Activated T-helper 17 cell treated with anti-CD3 and anti-CD28 coated beads, Interleukin-2, amount 50 U/mL, for 72 hours (primary cell): ENCODE results near the gene PCDH8. TPM values are rescaled to one million over a fixed set of nuclear protein-coding genes. Genes with fewer than 3 reads are reported as not detected.

Experiments used
- ATAC-seq: fragments of 150-1000 bp; cut with Tn5 transposase; replicated peaks from 2 replicates; pipeline ENCODE4 v1.10.0; 2021; ENCODE audit warnings: mild to moderate bottlenecking, moderate library complexity
- H3K27ac Mint-ChIP-seq: one replicate; pipeline ENCODE4 v1.8.0; 2022; ENCODE audit warnings: mixed read lengths
- H3K27me3 Mint-ChIP-seq: one replicate; pipeline ENCODE4 v1.8.0; 2022; ENCODE audit warnings: mixed read lengths
- H3K36me3 Mint-ChIP-seq: one replicate; pipeline ENCODE4 v1.8.0; 2022; ENCODE audit warnings: low read depth, mild to moderate bottlenecking, mixed read lengths
- H3K4me1 Mint-ChIP-seq: one replicate; pipeline ENCODE4 v1.8.0; 2022; ENCODE audit warnings: mixed read lengths
- H3K4me3 Mint-ChIP-seq: one replicate; pipeline ENCODE4 v1.8.0; 2022; ENCODE audit warnings: mild to moderate bottlenecking, mixed read lengths
- H3K9me3 Mint-ChIP-seq: one replicate; pipeline ENCODE4 v1.8.0; 2022; ENCODE audit warnings: mixed read lengths
- total RNA-seq, 2 donors: library from RNA; stranded (reverse); gene quantifications; one replicate each; pipeline ENCODE4 v1.2.3, GENCODE V29; 2022

PCDH8 gene
- total RNA-seq, 2 donors from 2014 or later: not detected

DNA sequence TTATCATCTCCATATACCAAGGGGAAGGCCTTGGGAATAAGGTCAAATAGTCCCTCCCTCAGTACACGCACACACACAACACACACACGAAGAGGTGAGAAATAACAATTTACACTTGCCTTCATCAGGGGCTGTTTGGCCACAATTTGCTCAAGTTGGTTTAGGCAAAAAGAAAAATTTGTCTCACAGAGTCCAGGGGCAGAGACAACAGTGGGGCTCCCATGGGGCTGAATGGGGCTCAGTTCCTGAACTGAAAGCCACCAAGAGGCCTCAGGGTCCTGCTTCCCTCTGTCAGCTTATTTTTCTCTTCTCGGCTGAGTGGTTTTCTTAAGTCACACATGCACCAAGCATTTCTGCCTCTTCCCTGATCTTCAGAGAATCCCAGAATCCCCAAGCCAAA is 35.5 kb downstream of the PCDH8 start:
- H3K27me3 Mint-ChIP-seq: peaks cover 14% of the 10 kb centered on the region
- no peaks in the 10 kb centered on the region for H3K9me3 Mint-ChIP-seq
- no peak overlapping the region for H3K27ac Mint-ChIP-seq
- no peaks in the 10 kb centered on the region for H3K36me3 Mint-ChIP-seq
- H3K4me1 Mint-ChIP-seq: no peaks in the 10 kb centered on the region
- ATAC-seq: no peak
- H3K4me3 Mint-ChIP-seq: no peak overlapping the region

- no peaks in the 10 kb centered on the region for H3K9me3 Mint-ChIP-seq
- no peak overlapping the region for H3K27ac Mint-ChIP-seq
- ATAC-seq: no peak
- no peaks in the 10 kb centered on the region for H3K4me1 Mint-ChIP-seq
- H3K27me3 Mint-ChIP-seq: peaks cover 14% of the 10 kb centered on the region
- H3K4me3 Mint-ChIP-seq: no peak overlapping the region
- no peaks in the 10 kb centered on the region for H3K36me3 Mint-ChIP-seq
Observed at GRCh38 chr13:52811841-52812240, 36.6 kb downstream of the PCDH8 start.

- Mint-ChIP-seq H3K4me3 (no peak overlapping the region), H3K4me1 (no peaks in the 10 kb centered on the region), H3K36me3 (no peaks in the 10 kb centered on the region), H3K9me3 (no peaks in the 10 kb centered on the region), H3K27me3 (peaks cover 25% of the 10 kb centered on the region), H3K27ac (no peak overlapping the region)
- ATAC-seq: no peak
Observed at GRCh38 chr13:52810526-52810925, 37.9 kb downstream of the PCDH8 start.

- no peaks in the 10 kb centered on the region for H3K9me3 Mint-ChIP-seq
- H3K4me1 Mint-ChIP-seq: no peaks in the 10 kb centered on the region
- H3K27me3 Mint-ChIP-seq: peaks cover 30% of the 10 kb centered on the region
- no peak overlapping the region for H3K4me3 Mint-ChIP-seq
- no peak for ATAC-seq
- H3K27ac Mint-ChIP-seq: no peak overlapping the region
- no peaks in the 10 kb centered on the region for H3K36me3 Mint-ChIP-seq
Observed at GRCh38 chr13:52810011-52810410, 38.4 kb downstream of the PCDH8 start.

- no peaks in the 10 kb centered on the region for H3K4me1 Mint-ChIP-seq
- H3K36me3 Mint-ChIP-seq: no peaks in the 10 kb centered on the region
- H3K4me3 Mint-ChIP-seq: no peak overlapping the region
- ATAC-seq: peak; percentile 65
- H3K9me3 Mint-ChIP-seq: no peaks in the 10 kb centered on the region
- H3K27ac Mint-ChIP-seq: no peak overlapping the region
- H3K27me3 Mint-ChIP-seq: peaks cover 36% of the 10 kb centered on the region
Observed at GRCh38 chr13:52809310-52809769, 39.1 kb downstream of the PCDH8 start.

DNA sequence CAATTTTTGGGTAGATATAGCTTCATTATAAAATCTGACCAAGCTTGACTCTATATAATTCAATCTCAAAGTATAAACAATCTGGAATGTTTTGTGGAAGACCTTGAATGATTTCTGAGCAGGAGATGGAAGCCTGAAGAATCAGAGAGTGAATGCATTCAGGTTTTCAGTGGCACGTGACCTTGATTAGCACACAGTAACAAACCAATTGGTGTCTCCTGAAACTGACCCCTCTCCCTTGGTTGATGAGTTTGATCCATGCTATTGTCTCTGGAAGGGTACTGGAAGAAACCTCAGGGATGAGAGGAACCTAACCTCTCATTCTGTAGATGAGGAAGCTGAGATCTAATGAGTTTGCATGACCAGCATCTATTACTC is 39.6 kb downstream of the PCDH8 start:
- Mint-ChIP-seq H3K36me3 (no peaks in the 10 kb centered on the region), H3K9me3 (no peaks in the 10 kb centered on the region), H3K27ac (no peak overlapping the region), H3K27me3 (peaks cover 33% of the 10 kb centered on the region), H3K4me1 (no peaks in the 10 kb centered on the region), H3K4me3 (no peak overlapping the region)
- ATAC-seq: no peak

- Mint-ChIP-seq H3K27ac (no peak overlapping the region), H3K4me1 (no peaks in the 10 kb centered on the region), H3K9me3 (no peaks in the 10 kb centered on the region), H3K36me3 (no peaks in the 10 kb centered on the region), H3K4me3 (no peak overlapping the region), H3K27me3 (peaks cover 38% of the 10 kb centered on the region)
- no peak for ATAC-seq
Observed at GRCh38 chr13:52806029-52806428, 42.4 kb downstream of the PCDH8 start.

- no peak for ATAC-seq
- Mint-ChIP-seq H3K36me3 (no peaks in the 10 kb centered on the region), H3K4me1 (no peaks in the 10 kb centered on the region), H3K27me3 (peaks cover 39% of the 10 kb centered on the region), H3K4me3 (no peak overlapping the region), H3K27ac (no peak overlapping the region), H3K9me3 (no peaks in the 10 kb centered on the region)
Observed at GRCh38 chr13:52804202-52804641, 44.2 kb downstream of the PCDH8 start.

GRCh38 chr13:52800856-52801255 is 47.6 kb downstream of the PCDH8 start:
- Mint-ChIP-seq H3K4me3 (no peak overlapping the region), H3K36me3 (no peaks in the 10 kb centered on the region), H3K4me1 (no peaks in the 10 kb centered on the region), H3K27me3 (peaks cover 36% of the 10 kb centered on the region), H3K27ac (no peak overlapping the region), H3K9me3 (no peaks in the 10 kb centered on the region)
- no peak for ATAC-seq

GRCh38 chr13:52798770-52799430 is 49.5 kb downstream of the PCDH8 start:
- Mint-ChIP-seq H3K4me1 (no peaks in the 10 kb centered on the region), H3K36me3 (no peaks in the 10 kb centered on the region), H3K4me3 (no peak overlapping the region), H3K9me3 (no peaks in the 10 kb centered on the region), H3K27me3 (peaks cover 28% of the 10 kb centered on the region), H3K27ac (no peak overlapping the region)
- no peak for ATAC-seq

DNA sequence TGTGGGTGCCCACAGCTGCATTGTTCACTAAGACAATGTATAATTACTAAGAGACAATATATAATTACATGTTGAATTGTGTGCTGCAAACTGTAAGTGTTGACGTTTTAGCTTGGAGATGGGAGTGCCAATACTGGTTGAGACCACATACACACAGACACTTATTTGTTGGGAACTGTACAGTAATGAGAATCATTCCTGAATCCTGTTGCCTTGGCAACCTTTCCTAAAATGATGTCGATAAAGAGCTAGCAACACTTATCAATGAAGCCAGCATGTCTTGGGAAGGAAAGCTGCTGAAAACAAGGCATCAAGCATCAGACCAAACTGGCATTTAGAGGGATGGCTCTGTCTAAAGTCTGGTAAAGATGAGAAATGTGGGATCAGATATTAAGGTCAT is 51.3 kb downstream of the PCDH8 start:
- Mint-ChIP-seq H3K9me3 (no peaks in the 10 kb centered on the region), H3K27ac (no peak overlapping the region), H3K4me3 (no peak overlapping the region), H3K36me3 (no peaks in the 10 kb centered on the region), H3K4me1 (no peaks in the 10 kb centered on the region), H3K27me3 (peaks cover 22% of the 10 kb centered on the region)
- no peak for ATAC-seq

- no peak overlapping the region for H3K4me3 Mint-ChIP-seq
- H3K27me3 Mint-ChIP-seq: peaks cover 20% of the 10 kb centered on the region
- H3K36me3 Mint-ChIP-seq: no peaks in the 10 kb centered on the region
- no peaks in the 10 kb centered on the region for H3K4me1 Mint-ChIP-seq
- H3K9me3 Mint-ChIP-seq: no peaks in the 10 kb centered on the region
- no peak for ATAC-seq
- H3K27ac Mint-ChIP-seq: no peak overlapping the region
Observed at GRCh38 chr13:52794589-52794988, 53.9 kb downstream of the PCDH8 start.

- no peaks in the 10 kb centered on the region for H3K36me3 Mint-ChIP-seq
- no peak overlapping the region for H3K27ac Mint-ChIP-seq
- no peak overlapping the region for H3K4me3 Mint-ChIP-seq
- no peak for ATAC-seq
- peaks cover 20% of the 10 kb centered on the region for H3K27me3 Mint-ChIP-seq
- no peaks in the 10 kb centered on the region for H3K9me3 Mint-ChIP-seq
- H3K4me1 Mint-ChIP-seq: no peaks in the 10 kb centered on the region
Observed at GRCh38 chr13:52793515-52794061, 54.9 kb downstream of the PCDH8 start.
